HCT116 (cell line): ENCODE data around the gene PARP2. TPM values are rescaled to one million over a fixed set of nuclear protein-coding genes. Genes with fewer than 3 reads are reported as not detected.

ENCODE experiments used
- ATAC-seq: fragments of 200-7000 bp; cut with Tn5 transposase; 2 replicates; pipeline ENCODE4 v1.9.1; 2020; ENCODE audit warnings: mild to moderate bottlenecking, moderate library complexity
- BruUV-seq: library from RNA; stranded (reverse); fragments of 400-500 nt; replicated peaks from 2 replicates; lab custom pipeline; 2021; lab: Mats Ljungman, UMichigan
- CTCF ChIA-PET: fragments of 300-600 bp; sonication (Branson Sonifier 250); formaldehyde crosslinking; loops from one replicate; lab custom pipeline; 2021; ENCODE audit warnings: antibody characterized with exemption; lab: Charles Lee
- POLR2A ChIA-PET: fragments of 300-600, 350-600 bp; sonication (Branson Sonifier 250); formaldehyde crosslinking; loops from one replicate; lab custom pipeline; 2021; ENCODE audit warnings: antibody characterized with exemption; lab: Charles Lee
- RAD21 ChIA-PET, 2 experiments: fragments of 300-600 bp; sonication (Branson Sonifier 250); formaldehyde crosslinking; loops; one replicate each; lab custom pipeline; 2023; ENCODE audit warnings: low total read pairs in 2 of 2; ENCODE audit not compliant: uncharacterized antibody in 2 of 2, unreplicated experiment in 2 of 2, low non-redundant PET in 1 of 2; lab: Charles Lee
- DNase-seq: peaks from one replicate; pipeline ENCODE4 v3.0.0-alpha.2; 2010; ENCODE audit warnings: low read depth, low spot score
- H2AFZ ChIP-seq: fragments of 200-600 bp; shearing (Covaris generic), sonication (generic); 2 replicates; pipeline ENCODE4 v1.6.1; 2017; ENCODE audit warnings: low read depth, mixed run types, mixed read lengths, antibody characterized with exemption, low read length; ENCODE audit not compliant: poor library complexity, severe bottlenecking
- H3K27ac ChIP-seq: 2 replicates; pipeline ENCODE4 v1.5.1; 2012; ENCODE audit warnings: low read depth, low read length
- H3K27me3 ChIP-seq: fragments of 200-600 bp; sonication (generic); 2 replicates; pipeline ENCODE4 v1.6.1; 2016; ENCODE audit warnings: mixed run types, low read length, mixed read lengths; ENCODE audit not compliant: insufficient read depth
- H3K36me3 ChIP-seq, 2 experiments: fragments of 200-500 bp in 1 of 2; fragments of 200-600 bp in 1 of 2; sonication (Bioruptor generic) in 1 of 2; sonication (generic) in 1 of 2; 2 replicates each; pipeline versions ENCODE4 v1.5.1 to v1.6.1; 2014 to 2016; ENCODE audit warnings: low read length in 2 of 2, inconsistent platforms in 1 of 2, mixed read lengths in 1 of 2, mixed run types in 1 of 2; ENCODE audit not compliant: insufficient read depth in 2 of 2, control insufficient read depth in 1 of 2
- H3K4me1 ChIP-seq, 2 experiments: fragments of 200-600 bp in 1 of 2; sonication (generic) in 1 of 2; 2 replicates each; pipeline versions ENCODE4 v1.5.1 to v1.6.1; 2012 to 2017; ENCODE audit warnings: low read length in 2 of 2, inconsistent platforms in 1 of 2, mild to moderate bottlenecking in 1 of 2, mixed read lengths in 1 of 2, mixed run types in 1 of 2, moderate library complexity in 1 of 2; ENCODE audit not compliant: insufficient read depth in 2 of 2, control insufficient read depth in 1 of 2
- H3K4me2 ChIP-seq: fragments of 200-600 bp; sonication (generic); 2 replicates; pipeline ENCODE4 v1.6.1; 2017; ENCODE audit warnings: mixed run types, low read length, mixed read lengths
- H3K4me3 ChIP-seq, 2 experiments: fragments of 200-600 bp in 1 of 2; sonication (generic) in 1 of 2; replicated peaks in 1 of 2; 2 replicates each; pipeline ENCODE4 v1.5.1; 2011 to 2016; ENCODE audit warnings: low read length in 2 of 2, control low read depth in 1 of 2, low read depth in 1 of 2, mild to moderate bottlenecking in 1 of 2, mixed read lengths in 1 of 2, mixed run types in 1 of 2
- H3K79me2 ChIP-seq: fragments of 200-600 bp; sonication (generic); 2 replicates; pipeline ENCODE4 v1.6.1; 2017; ENCODE audit warnings: mild to moderate bottlenecking, mixed run types, low read length, moderate library complexity, mixed read lengths; ENCODE audit not compliant: insufficient read depth
- H3K9ac ChIP-seq: fragments of 200-600 bp; sonication (generic); 2 replicates; pipeline ENCODE4 v1.6.1; 2016; ENCODE audit warnings: low read length, mixed read lengths
- H3K9me2 ChIP-seq: fragments of 200-600 bp; sonication (generic), shearing (Covaris generic); 2 replicates; pipeline ENCODE4 v1.6.1; 2017; ENCODE audit warnings: mixed run types, mild to moderate bottlenecking, moderate library complexity; ENCODE audit not compliant: insufficient read depth
- H3K9me3 ChIP-seq, 2 experiments: fragments of 200-500 bp in 1 of 2; fragments of 200-600 bp in 1 of 2; sonication (Bioruptor generic) in 1 of 2; sonication (generic) in 1 of 2; 2 replicates each; pipeline ENCODE4 v1.6.1; 2014 to 2017; ENCODE audit warnings: low read length in 2 of 2, mixed read lengths in 2 of 2, inconsistent platforms in 1 of 2, low read depth in 1 of 2, mild to moderate bottlenecking in 1 of 2, mixed run types in 1 of 2, moderate library complexity in 1 of 2; ENCODE audit not compliant: control insufficient read depth in 1 of 2, insufficient read depth in 1 of 2
- H4K20me1 ChIP-seq: fragments of 200-600 bp; sonication (generic), shearing (Covaris generic); 2 replicates; pipeline ENCODE4 v1.6.1; 2017; ENCODE audit warnings: mixed run types, mild to moderate bottlenecking, moderate library complexity; ENCODE audit not compliant: insufficient read depth
- ATF3 ChIP-seq: IDR thresholded peaks from 2 replicates; pipeline ENCODE4 v1.6.1; 2012
- CEBPB ChIP-seq: IDR thresholded peaks from 2 replicates; pipeline ENCODE4 v1.6.1; 2012; ENCODE audit warnings: low read depth
- EZH2phosphoT487 ChIP-seq: fragments of 200-600 bp; IDR thresholded peaks from 2 replicates; pipeline ENCODE4 v1.6.1; 2018; ENCODE audit warnings: antibody characterized with exemption, borderline replicate concordance
- MAX ChIP-seq: IDR thresholded peaks from 2 replicates; pipeline ENCODE4 v1.6.1; 2012
- RAD21 ChIP-seq: IDR thresholded peaks from 2 replicates; pipeline ENCODE4 v1.6.1; 2012; ENCODE audit warnings: low read depth, mild to moderate bottlenecking
- REST ChIP-seq: IDR thresholded peaks from 2 replicates; pipeline ENCODE4 v1.6.1; 2012; ENCODE audit warnings: low read depth
- ZFX ChIP-seq: fragments of 450-650 bp; IDR thresholded peaks from 2 replicates; pipeline ENCODE4 v1.6.1; 2017
- intact Hi-C: fragments of 100-400 bp; cut with micrococcal nuclease; formaldehyde crosslinking; loops from 2 replicates; pipeline ENCODE4 v1.10.0; 2022
- total RNA-seq: library from RNA; stranded (reverse); gene quantifications from one replicate; pipeline ENCODE4 v1.2.1, GENCODE V29; 2021; ENCODE audit not compliant: unreplicated experiment

The PARP2 gene
- total RNA-seq, 1 experiment from 2014 or later, result 51.8 TPM

GRCh38 chr14:20383636-20384035, 40.2 kb downstream of the PARP2 start:
- H3K4me2 ChIP-seq, result no peak overlapping the region
- no peaks in the 10 kb centered on the region for H3K9me2 ChIP-seq
- ATAC-seq (no peak), DNase-seq (no peak)
- no peaks in the 10 kb centered on the region for H3K9me3 ChIP-seq
- H3K9ac ChIP-seq, result no peak overlapping the region
- intact Hi-C loops, result no loop called here
- H3K27ac ChIP-seq, result no peak overlapping the region
- TF ChIP-seq EZH2phosphoT487, result no peak
- TF ChIP-seq ZFX, result no peak
- TF ChIP-seq CEBPB, result no peak
- TF ChIP-seq REST, result no peak
- TF ChIP-seq MAX, result no peak
- TF ChIP-seq RAD21, result no peak
- TF ChIP-seq ATF3, result no peak
- POLR2A ChIA-PET, result no interaction called here
- no TSS peak for BruUV-seq
- CTCF ChIA-PET, result no interaction called here
- no peaks in the 10 kb centered on the region for H3K79me2 ChIP-seq
- RAD21 ChIA-PET, result no interaction called here
- H3K4me3 ChIP-seq, result no peak overlapping the region
- no peaks in the 10 kb centered on the region for H4K20me1 ChIP-seq
- no peaks in the 10 kb centered on the region for H3K27me3 ChIP-seq
- no peak overlapping the region for H2AFZ ChIP-seq
- peaks cover 41 to 45% of the 10 kb centered on the region in 2 experiments; a peak in 3 of 4 replicates for H3K36me3 ChIP-seq
- no peaks in the 10 kb centered on the region for H3K4me1 ChIP-seq
